Body of pancreas (tissue), 4 donors: ENCODE measurements around the gene THBS2.

Source experiments
- CTCF ChIP-seq, 7 experiments: fragments of 450-650 bp in 4 of 7; fragments of 200-600 bp in 3 of 7; sonication (generic) in 3 of 7; IDR thresholded peaks; one replicate each; pipeline ENCODE4 v1.5.1; 2016 to 2019; ENCODE audit warnings: antibody characterized with exemption in 7 of 7
- POLR2A ChIP-seq, 3 donors: fragments of 450-650 bp; IDR thresholded peaks; one replicate each; pipeline ENCODE4 v1.6.1; 2016; ENCODE audit warnings: antibody characterized with exemption in 3 of 3, mild to moderate bottlenecking in 2 of 3

- TF ChIP-seq CTCF (IDR thresholded peaks at IDR 0.05) = no peak
- TF ChIP-seq POLR2A (IDR thresholded peaks at IDR 0.05) = no peak
These were observed 78.9 kb downstream of the THBS2 start for GRCh38 chr6:169174516-169175359.
